Measurements from ENCODE around the gene ZNF330.
A peak's percentile ranks its signal among the peaks of the same experiment; 100 is the strongest.
"Not testable (repeated sequence)": the region's sequence is repeated elsewhere in the genome, so short reads cannot be mapped to it uniquely, and the experiment has no call there.

ZNF330 gene

GRCh38 chr4:141220691-141221659 is at the start of gene ZNF330:
TSS of gene ZNF330 (plus strand) at chr4:141220895. CDS start at chr4:141222372, 1,477 bp downstream.
- peak; percentile 90 for DNase-seq (ENCODE audit: low spot score)

GRCh38 chr4:141174457-141174856 is 46.2 kb upstream of the ZNF330 start:
- no peak for DNase-seq (ENCODE audit: low spot score)

GRCh38 chr4:141177171-141177570 is 43.5 kb upstream of the ZNF330 start:
- DNase-seq (ENCODE audit: low spot score): no peak

DNA sequence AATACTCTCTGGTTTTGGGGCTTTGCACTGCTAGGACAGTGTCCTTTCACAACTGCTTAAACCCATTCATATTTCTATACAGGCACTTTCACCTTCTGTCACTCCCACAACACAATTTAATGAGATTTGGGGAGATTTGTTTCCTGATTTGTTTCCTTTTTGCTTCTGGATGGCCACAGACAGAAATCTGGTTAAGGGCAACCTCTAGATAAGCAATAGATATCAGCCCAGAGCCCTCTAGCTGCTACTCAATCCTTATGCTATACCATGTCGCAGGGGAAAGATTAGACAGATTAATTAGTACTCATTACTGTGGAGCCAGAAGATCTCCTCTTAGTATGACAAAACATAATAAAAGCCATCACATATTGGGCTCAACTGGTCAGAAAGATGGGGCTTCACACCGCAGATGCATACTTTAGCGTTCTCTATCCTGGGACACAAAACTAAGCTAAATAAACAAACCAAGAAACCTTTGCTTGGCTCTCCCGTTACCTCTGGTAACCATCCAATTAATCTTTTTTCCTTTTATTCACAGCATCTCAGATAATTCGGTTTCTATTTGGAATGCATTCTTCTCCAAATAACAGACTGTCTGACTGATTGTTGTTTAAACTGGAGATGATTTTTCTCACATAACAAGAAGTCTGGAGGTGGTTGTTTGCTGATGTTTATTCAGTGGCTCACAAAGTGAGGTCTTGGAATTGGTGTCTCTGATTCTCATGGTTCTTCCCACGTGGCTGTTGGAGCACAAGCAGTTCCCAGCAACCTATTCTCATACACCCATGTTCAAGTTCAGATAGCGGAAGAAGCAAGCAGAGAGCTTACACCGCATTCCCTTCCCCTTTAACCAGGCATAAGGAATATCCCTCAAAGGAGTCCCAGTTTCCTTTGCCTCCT is 41.0 kb upstream of the ZNF330 start:
- DNase-seq (ENCODE audit: low spot score): no peak

GRCh38 chr4:141180991-141181761 is 39.5 kb upstream of the ZNF330 start:
- no peak for DNase-seq (ENCODE audit: low spot score)

- not testable (repeated sequence) for DNase-seq (ENCODE audit: low spot score)
These were observed 37.2 kb upstream of the ZNF330 start for GRCh38 chr4:141183491-141183890.

- DNase-seq (ENCODE audit: low spot score): no peak
These were observed 28.1 kb upstream of the ZNF330 start for GRCh38 chr4:141192564-141192963.

- no peak for DNase-seq (ENCODE audit: low spot score)
These were observed 27.1 kb upstream of the ZNF330 start for GRCh38 chr4:141193516-141194034.

- DNase-seq (ENCODE audit: low spot score): no peak
These were observed 25.5 kb upstream of the ZNF330 start for GRCh38 chr4:141195095-141195707.

- DNase-seq (ENCODE audit: low spot score): no peak
These were observed 24.3 kb upstream of the ZNF330 start for GRCh38 chr4:141196227-141196933.

GRCh38 chr4:141207961-141208360 is 12.7 kb upstream of the ZNF330 start:
- no peak for DNase-seq (ENCODE audit: low spot score)

DNA sequence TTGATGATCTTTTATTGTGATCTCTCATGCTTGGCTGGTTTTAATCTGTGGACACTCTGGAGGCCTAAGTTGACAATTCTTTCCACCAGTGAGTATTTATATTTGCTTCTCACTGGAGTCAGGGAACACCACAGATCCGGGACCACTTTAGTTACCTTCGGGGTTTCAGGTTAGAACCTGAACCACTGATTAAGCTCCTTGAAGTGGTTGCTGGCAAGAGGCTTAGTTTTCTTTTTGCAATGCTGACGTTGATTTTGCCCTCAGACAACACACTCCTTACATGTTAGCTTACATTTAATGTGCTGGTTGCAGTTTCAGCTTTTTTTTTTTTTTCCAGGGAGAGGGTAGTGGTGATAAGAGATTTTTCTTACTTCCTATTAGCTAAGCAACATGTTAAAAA is 10.5 kb upstream of the ZNF330 start:
- DNase-seq (ENCODE audit: low spot score): no peak

DNA sequence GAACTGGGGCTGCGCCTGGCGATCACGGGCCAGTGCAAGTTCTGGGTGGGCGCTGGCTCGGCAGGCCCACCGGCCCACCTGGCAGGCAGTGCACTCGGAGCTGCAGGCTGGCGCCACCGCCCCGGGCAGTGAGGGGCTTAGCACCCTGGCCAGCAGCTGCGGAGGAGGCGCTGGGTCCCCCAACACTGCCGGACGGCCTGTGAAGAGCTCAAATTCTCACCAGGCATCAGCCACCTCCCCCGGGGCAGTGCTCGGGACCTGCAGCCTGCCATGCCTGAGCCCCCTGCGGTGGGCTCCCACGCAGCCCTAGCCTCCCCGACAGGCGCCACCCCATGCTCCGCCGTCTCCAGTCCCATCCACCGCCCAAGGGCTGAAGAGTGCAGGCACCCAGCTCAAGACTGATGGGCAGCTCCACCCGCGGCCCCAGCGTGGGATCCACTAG is 7.1 kb upstream of the ZNF330 start:
- DNase-seq (ENCODE audit: low spot score): no peak

DNA sequence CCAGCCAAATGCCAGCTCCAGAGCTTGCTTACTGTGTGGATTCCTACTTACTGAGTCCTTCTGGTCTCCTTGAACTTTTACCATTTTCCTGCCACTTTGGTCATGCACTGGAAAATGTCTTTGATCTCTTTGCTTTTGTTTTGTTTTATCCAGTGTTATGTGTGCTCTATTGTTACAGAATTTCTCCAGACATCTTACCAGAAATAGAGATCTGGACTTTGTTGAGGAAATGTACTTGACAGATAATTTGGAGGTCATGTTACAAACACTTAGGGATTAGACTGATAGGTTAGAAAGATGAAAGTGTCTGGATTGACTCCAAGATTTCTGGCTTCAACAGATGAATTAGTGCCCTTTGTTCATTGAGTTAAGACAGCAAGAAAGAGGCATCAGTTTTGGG is 5.7 kb upstream of the ZNF330 start:
- DNase-seq (ENCODE audit: low spot score): no peak

GRCh38 chr4:141216002-141216761 is 4.5 kb upstream of the ZNF330 start:
- no peak for DNase-seq (ENCODE audit: low spot score)

DNA sequence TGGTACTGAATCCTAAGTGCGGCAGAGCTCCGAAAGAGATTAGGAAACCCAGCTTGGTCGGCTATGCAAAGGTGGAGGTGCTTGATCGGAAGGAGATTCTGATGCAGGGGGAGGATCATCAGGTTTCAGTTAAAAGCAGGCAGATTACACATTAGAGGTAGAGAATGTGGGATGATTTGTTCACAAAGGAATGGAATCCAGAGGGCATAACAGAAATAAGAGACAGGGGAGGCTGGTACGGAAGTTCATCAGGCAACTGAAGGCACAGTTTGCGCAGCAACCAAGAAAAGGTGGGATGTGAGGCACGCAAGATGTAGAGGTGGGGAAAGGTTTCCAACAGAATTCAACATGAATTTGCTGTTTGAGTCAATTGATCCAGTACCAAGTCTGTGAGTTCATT is 424 bp upstream of the ZNF330 start:
- DNase-seq (ENCODE audit: low spot score): no peak

DNA sequence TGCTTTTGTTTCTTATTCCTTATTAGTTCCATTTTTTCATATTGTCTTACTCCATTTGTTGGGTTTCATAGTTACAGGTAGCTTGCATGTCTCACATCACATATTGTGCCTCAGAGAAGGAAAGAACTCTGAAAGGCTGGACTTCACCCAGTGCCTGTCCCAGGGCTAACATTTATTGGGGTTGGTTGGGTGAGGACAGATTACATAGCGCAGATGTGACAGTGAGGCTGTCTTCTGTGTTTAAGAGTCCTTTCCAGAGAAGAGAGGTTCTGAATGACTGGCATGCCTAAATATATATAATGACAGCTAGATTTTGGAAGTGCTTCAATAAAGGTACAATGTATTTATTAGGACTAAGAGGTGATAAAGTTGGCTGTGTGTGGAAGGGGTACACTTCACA is 2.7 kb downstream of the ZNF330 start:
- no peak for DNase-seq (ENCODE audit: low spot score)

GRCh38 chr4:141227280-141227679 is 6.6 kb downstream of the ZNF330 start:
- DNase-seq (ENCODE audit: low spot score): not testable (repeated sequence)

GRCh38 chr4:141229408-141230101 is 8.9 kb downstream of the ZNF330 start:
- no peak for DNase-seq (ENCODE audit: low spot score)

Data from CD4-positive, alpha-beta T cell treated with Interleukin-2 at 100 ng/mL for 4 hours (primary cell).